ENCODE data around the gene EME2.

GRCh38 chr16:1794221-1794871 lies 21.7 kb downstream of the EME2 start:
- TF ChIP-seq EGR1 (IDR thresholded peaks at IDR 0.05) (no peak), TAF1 (IDR thresholded peaks at IDR 0.05; ENCODE audit: low read depth) (no peak), EP300 (IDR thresholded peaks at IDR 0.05; ENCODE audit: borderline replicate concordance) (no peak), REST (IDR thresholded peaks at IDR 0.05; ENCODE audit: low read depth) (no peak)

Data from Ishikawa (cell line).